ENCODE data around the gene OSBPL2.

The OSBPL2 gene

DNA sequence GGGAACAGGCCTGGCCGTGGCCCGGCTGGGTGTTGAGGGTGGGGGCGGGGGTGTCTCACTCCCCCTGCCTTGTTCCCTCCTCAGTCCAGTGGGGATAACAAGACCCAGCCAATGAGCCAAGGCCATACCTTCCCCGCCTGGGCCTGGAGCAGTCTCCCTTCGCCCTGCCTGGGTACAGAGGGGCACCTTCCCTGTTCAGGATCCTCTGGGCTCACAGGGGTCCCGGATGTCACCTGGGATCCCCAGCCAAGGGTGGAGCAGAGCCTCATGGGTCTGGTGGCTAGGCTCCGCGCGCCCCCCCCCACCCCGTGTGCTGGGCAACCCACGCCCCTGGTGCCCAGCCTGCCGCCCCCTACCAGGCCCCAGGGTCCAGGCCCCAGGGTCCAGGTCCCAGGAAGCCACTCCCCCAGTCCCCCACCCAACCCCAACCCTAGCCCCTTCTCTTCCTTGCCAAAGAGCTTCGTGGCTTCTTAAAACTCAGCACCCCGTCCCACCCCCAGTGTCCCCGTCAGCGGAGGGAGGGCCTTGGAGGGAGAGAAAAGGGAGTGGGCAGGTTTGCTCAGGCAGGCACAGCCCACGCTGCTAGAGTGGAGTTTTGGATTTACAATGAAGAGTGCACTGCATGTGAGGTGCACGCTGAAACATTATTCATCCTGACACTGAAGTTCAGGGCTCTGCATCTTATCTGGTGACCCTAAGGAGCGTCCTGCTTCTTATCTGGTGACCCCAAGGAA is 30.1 kb upstream of the OSBPL2 start:
- no peak for DNase-seq

- DNase-seq = peak; percentile 46
Measured at GRCh38 chr20:62208795-62209755, 29.2 kb upstream of the OSBPL2 start.

DNA sequence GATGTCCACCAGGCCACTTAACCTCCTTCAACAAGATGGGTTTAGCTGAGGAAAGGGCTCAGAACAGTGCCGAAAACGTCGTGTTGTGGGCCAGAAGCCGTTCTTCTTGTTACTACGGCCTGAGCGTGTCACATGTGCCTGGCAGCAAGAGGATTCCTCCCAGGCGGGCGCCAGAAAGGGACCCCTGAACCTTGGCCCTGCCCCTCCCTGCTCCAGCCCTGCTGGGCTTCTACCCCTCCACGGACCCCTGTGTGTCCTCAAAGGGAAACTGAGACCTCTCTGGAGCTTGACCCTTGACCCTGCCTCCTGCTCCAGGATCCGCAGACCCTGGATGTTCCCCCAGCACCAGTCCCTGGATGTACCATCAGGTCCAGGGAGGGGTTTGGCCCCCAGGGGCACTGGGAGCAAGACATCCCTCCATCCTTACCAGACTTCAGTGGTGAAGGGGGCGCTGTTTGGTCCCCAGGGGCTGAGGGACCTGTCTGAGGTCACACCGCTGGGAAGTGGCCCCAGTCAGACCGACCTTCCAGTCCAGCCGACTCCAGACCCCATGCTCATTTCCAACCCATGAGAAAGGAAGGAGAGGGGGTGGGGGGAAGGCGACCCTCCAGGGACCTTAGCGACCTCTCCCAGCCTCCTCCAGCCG is 28.3 kb upstream of the OSBPL2 start:
- DNase-seq = no peak

GRCh38 chr20:62210496-62210855 is 27.8 kb upstream of the OSBPL2 start:
- DNase-seq = peak; percentile 88

GRCh38 chr20:62211216-62211615 is 27.1 kb upstream of the OSBPL2 start:
- DNase-seq = no peak

- DNase-seq = no peak
Measured at GRCh38 chr20:62211769-62212288, 26.5 kb upstream of the OSBPL2 start.

- no peak for DNase-seq
Measured at GRCh38 chr20:62212299-62212698, 26.0 kb upstream of the OSBPL2 start.

GRCh38 chr20:62214067-62214466 is 24.3 kb upstream of the OSBPL2 start:
- peak; percentile 21 for DNase-seq

GRCh38 chr20:62215020-62215990 is 23.0 kb upstream of the OSBPL2 start:
- DNase-seq = no peak

DNA sequence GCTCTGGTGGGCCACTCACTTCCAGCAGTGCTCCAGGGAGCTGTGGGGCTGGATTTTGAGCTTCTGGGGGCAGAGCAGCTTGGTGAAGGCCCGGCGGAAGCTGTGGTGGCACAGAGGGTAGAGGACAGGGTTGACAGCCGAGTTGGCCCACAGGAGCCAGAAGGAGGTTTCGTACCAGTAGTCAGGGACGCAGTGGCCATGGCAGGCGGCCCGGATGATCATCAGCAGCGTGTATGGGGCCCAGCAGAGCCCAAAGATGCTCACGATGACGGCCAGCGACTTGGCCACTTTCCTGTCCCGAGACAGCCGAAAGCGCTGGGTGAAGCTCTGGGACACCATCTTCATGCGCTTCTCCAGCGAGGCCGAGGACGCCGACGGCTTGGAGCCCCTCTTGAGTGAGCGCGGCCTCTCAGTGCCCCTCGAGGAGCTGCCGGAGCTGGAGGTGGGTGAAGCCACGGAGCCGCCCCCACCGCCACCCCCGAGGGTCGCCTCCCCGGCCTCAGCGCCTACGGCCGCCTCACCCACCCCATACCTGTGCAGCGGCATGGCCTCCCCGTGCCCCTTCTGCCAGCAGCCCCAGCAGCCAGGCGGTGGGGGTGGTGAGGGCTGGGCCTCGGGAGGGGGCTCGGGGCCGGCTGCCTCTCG is 22.2 kb upstream of the OSBPL2 start:
- DNase-seq = no peak

GRCh38 chr20:62216636-62217566 is 21.4 kb upstream of the OSBPL2 start:
- no peak for DNase-seq

GRCh38 chr20:62217913-62218773 is 20.2 kb upstream of the OSBPL2 start:
- DNase-seq = no peak

DNA sequence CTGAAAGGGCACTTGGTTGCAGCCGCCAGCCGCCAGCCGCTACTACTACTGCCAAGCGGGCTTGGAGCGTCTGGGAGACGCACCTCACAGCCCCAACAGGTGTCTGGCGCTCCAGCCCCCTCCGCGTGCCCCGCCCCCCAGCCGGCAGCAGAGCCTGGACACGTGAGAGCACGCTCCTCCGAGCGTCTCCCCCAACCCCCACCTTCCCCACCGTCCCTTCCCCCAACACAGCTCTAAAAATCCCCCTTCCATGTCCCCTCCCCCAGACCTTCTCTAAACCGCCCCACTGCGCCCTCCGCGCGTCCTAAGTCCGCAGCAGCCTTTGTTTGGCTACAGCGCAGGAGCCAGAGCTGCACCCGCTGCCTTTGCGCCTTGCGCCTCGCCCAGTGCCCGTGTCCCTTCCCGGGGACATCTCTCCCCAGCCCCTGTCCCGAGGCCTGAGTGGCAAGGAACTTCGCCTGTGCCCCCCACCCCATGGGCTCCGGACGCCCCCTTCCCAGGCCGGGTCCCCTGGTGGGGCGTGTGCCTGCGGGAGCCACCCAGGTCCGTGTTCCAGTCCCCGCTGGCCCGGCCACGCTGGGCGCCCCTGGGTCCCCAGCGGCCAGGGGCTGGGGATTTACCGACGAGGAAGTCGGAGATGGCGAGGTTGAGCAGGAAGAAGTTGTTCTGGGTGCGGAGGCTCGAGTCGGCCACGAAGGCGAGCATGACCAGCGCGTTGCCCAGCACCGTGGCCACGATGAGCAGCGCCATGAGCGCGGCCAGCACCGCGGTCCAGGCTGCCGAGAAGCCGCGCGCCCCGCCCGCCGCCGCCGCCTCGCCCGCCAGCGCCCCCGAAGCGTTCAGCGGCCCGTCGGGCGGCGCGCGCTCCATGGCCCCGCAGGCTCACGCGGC is 19.0 kb upstream of the OSBPL2 start:
- DNase-seq = no peak

DNA sequence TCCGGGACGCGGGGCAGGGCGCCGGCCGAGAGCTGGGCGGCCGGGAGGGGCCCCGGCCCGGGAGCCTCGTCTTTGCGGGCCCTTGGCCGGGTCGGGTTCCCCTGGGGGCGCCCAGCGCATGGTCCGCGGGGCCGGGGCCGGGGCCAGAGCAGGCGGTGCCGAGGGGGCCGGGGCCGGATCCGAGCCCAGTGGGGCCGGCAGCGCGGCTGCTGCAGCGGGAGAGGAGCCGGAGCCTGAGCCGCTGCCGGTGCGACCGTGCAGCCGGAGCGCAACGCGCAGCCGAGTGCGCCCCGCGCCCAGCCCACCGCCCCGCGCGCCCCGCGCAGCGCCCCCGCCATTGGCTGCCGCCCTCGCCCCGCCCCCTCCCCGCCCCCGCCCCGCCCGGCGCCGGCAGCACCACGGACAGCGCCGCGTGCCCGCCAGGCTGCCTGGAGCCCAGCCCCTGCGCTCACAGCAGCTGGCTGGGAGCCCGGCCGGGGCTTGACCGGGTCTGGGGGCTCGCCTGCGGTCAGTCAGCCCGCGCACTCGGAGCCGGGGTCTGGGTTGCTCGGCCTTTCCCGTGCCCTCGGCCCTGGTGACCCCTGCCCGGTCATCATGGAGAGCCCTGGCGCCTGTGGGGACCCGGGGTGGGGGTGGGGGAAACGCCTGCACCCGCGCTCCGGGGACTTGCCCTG is 18.2 kb upstream of the OSBPL2 start, which contains the start of gene HRH3:
TSS of gene HRH3 (minus strand) at position 287 of the 674 bp plus-strand sequence. CDS start 308 bp downstream, outside the sequence.
- no peak for DNase-seq

DNA sequence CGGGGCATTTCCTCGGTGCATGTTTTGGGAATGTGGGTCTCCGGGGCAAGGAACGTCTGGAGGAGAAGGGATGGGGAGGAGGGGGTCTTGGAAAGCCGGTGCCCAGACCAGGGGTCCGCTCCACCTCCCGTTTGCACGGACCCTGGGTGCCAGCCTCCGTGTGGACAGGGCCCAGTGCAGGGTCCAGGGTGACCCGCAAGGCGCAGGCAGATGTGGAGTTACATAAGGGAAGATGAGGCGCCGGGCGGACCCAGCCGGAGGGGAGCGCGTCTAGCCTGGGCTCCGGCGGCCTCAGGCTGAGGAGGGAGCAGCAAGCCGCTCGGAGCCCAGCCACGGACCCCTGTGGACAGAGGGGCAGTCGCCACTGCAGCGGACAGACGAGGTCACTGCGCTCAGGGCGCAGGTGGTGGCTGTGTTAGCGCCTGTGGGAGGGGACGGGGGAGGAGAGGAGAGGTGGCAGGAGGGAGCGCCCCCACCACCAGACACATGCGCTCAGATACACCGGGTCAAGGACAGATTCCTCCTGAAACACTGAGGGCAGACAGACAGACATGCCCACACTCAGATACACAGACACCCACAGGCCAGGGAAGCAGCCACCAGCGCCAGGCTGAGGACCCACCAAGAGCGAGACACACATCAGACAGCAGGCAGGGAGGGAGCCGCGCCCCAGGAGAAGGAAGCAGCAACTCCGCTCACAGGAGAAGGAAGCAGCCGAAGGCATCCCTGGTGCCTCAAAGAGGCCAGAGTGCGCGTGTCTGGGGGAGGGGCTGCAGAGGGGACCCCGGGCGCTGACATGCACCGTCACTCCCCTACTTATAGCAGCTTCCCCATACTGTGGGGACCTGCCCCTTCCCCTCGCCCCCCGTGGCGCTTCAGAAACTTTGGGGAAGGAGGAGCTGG is 17.4 kb upstream of the OSBPL2 start:
- no peak for DNase-seq

DNA sequence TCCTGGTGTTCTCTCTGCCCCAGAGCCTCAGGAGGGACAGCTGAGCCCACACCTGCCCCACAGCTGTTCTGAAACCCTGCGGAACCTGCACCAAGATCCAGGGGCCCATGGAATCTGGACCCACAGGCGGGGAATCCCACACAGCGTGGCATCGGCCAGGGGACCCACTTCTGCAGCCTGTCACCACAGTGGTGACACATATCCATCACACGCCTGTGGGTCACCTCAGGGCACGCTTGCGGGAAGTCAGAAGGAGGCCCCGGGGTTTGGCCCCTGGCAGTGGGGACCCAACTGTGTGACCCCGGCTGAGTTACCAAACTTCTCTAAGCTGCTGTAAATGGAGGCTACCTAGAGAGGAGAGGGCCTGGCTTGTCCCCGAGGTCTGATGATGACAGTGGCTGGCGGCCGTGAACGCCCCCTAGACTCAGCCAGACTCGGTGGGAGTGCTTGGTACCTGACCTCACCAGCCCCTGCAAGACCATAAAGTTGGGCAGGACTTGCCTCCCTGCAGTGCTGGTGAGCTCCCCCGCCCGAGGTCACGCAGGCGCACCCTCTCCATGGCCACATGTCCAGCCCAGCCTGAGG is 16.0 kb upstream of the OSBPL2 start:
- DNase-seq = no peak

All from SHP77 treated with DMSO at 0.1 percent for 48 hours (cell line).